22Rv1 (cell line): ENCODE data around the gene KCTD13.

Source experiments
- ZFX ChIP-seq: fragments of 450-650 bp; IDR thresholded peaks from 2 replicates; pipeline ENCODE4 v1.6.1; 2017; ENCODE audit warnings: antibody characterized with exemption, borderline replicate concordance
- TF ChIP-seq, protein P1 (sequence below): fragments of 450-650 bp; IDR thresholded peaks from 2 replicates; pipeline ENCODE4 v1.5.1; 2017; ENCODE audit warnings: mild to moderate bottlenecking

- TF ChIP-seq, protein P1, sequence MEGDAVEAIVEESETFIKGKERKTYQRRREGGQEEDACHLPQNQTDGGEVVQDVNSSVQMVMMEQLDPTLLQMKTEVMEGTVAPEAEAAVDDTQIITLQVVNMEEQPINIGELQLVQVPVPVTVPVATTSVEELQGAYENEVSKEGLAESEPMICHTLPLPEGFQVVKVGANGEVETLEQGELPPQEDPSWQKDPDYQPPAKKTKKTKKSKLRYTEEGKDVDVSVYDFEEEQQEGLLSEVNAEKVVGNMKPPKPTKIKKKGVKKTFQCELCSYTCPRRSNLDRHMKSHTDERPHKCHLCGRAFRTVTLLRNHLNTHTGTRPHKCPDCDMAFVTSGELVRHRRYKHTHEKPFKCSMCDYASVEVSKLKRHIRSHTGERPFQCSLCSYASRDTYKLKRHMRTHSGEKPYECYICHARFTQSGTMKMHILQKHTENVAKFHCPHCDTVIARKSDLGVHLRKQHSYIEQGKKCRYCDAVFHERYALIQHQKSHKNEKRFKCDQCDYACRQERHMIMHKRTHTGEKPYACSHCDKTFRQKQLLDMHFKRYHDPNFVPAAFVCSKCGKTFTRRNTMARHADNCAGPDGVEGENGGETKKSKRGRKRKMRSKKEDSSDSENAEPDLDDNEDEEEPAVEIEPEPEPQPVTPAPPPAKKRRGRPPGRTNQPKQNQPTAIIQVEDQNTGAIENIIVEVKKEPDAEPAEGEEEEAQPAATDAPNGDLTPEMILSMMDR: no peak
- TF ChIP-seq ZFX: no peak
Measured at GRCh38 chr16:29951625-29952365, 25.8 kb upstream of the KCTD13 start.
